ENCODE data around the gene CES3. TPM values are rescaled to one million over a fixed set of nuclear protein-coding genes. Genes with fewer than 3 reads are reported as not detected.

Gene CES3
- total RNA-seq, 1 experiment from 2014 or later: 3.7 TPM

DNA sequence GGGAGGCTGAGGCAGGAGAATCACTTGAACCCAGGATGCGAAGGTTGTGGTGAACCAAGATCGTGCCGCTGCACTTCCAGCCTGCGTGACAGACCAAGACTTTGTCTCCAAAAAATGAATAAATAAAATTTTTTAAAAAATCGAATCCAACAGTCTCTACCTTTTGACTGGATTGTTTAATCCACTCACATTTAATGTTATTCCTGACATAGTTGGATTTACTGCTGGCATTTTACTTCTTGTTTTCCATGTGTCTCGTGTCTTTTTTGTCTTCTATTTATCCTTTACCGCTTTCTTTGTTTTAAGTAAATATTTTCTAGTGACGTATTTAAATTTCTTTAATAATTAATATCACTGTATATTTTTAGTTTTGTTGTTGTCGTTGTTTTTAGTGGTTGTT lies 22.0 kb downstream of the CES3 start:
- H3K27me3 Mint-ChIP-seq (ENCODE audit: low read depth): peaks cover 9% of the 10 kb centered on the region
- H3K9me3 ChIP-seq (ENCODE audit: control insufficient read depth, low read depth, low read length): no peaks in the 10 kb centered on the region
- no peak overlapping the region for H2AFZ ChIP-seq (ENCODE audit: low read length)
- H3K79me1 ChIP-seq (ENCODE audit: insufficient read depth, low read depth, low read length, poor library complexity, severe bottlenecking): no peaks in the 10 kb centered on the region
- no peak overlapping the region for H2BK20ac ChIP-seq (ENCODE audit: low read depth, low read length, poor library complexity, severe bottlenecking)
- H4K5ac ChIP-seq (ENCODE audit: insufficient read length, low read depth, low read length): no peak overlapping the region
- TF ChIP-seq, protein P1, sequence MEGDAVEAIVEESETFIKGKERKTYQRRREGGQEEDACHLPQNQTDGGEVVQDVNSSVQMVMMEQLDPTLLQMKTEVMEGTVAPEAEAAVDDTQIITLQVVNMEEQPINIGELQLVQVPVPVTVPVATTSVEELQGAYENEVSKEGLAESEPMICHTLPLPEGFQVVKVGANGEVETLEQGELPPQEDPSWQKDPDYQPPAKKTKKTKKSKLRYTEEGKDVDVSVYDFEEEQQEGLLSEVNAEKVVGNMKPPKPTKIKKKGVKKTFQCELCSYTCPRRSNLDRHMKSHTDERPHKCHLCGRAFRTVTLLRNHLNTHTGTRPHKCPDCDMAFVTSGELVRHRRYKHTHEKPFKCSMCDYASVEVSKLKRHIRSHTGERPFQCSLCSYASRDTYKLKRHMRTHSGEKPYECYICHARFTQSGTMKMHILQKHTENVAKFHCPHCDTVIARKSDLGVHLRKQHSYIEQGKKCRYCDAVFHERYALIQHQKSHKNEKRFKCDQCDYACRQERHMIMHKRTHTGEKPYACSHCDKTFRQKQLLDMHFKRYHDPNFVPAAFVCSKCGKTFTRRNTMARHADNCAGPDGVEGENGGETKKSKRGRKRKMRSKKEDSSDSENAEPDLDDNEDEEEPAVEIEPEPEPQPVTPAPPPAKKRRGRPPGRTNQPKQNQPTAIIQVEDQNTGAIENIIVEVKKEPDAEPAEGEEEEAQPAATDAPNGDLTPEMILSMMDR (conservative IDR thresholded peaks at IDR 0.05): no peak
- H3K4ac ChIP-seq (ENCODE audit: low read depth, low read length): no peak overlapping the region
- no peaks in the 10 kb centered on the region for H3K9me3 Mint-ChIP-seq
- H3K4me3 Mint-ChIP-seq: no peak overlapping the region
- H4K8ac ChIP-seq (replicated peaks; ENCODE audit: insufficient read length, low read depth, low read length): no peak overlapping the region
- H2BK120ac ChIP-seq (ENCODE audit: low read depth, low read length, poor library complexity, severe bottlenecking): no peak overlapping the region
- H3K23me2 ChIP-seq (ENCODE audit: insufficient read length, low read depth, low read length, poor library complexity, severe bottlenecking): no peaks in the 10 kb centered on the region
- H2BK12ac ChIP-seq (ENCODE audit: insufficient read length, low read depth, low read length): no peak overlapping the region
- H3K4me1 Mint-ChIP-seq: no peaks in the 10 kb centered on the region
- WGBS (ENCODE audit: extremely low coverage, insufficient read length, low lambda C conversion rate): no CpG with 5 or more reads among the region's 9 CpGs
- no peak overlapping the region for H3K23ac ChIP-seq (ENCODE audit: insufficient read length, low read depth, low read length)
- no peaks in the 10 kb centered on the region for H3K36me3 Mint-ChIP-seq (ENCODE audit: insufficient read depth in 1 of 3, low read depth in 3 of 3)
- H3K27ac Mint-ChIP-seq: no peak overlapping the region
- no peak overlapping the region for H3K18ac ChIP-seq (ENCODE audit: insufficient read length, low read depth, low read length)
- no peak overlapping the region for H3K56ac ChIP-seq (ENCODE audit: insufficient read length, low read depth, low read length)
- H4K91ac ChIP-seq (ENCODE audit: insufficient read length, low read depth, low read length): no peak overlapping the region
- H3K27me3 ChIP-seq (ENCODE audit: insufficient read depth, low read length): no peaks in the 10 kb centered on the region
- H2AK5ac ChIP-seq (ENCODE audit: insufficient read length, low read length): no peak overlapping the region
- H3K14ac ChIP-seq (ENCODE audit: insufficient read depth, low read length): no peak overlapping the region
- no peak overlapping the region for H2BK5ac ChIP-seq (ENCODE audit: insufficient read length, low read length)
- no peaks in the 10 kb centered on the region for H3K79me2 ChIP-seq (ENCODE audit: insufficient read depth, low read length)
- H4K20me1 ChIP-seq (ENCODE audit: control insufficient read depth, insufficient read depth, insufficient read length): no peaks in the 10 kb centered on the region
- H3K4me1 ChIP-seq (ENCODE audit: insufficient read depth, low read length): no peaks in the 10 kb centered on the region
- no peak for DNase-seq
- no peak overlapping the region for H3K27ac ChIP-seq (ENCODE audit: insufficient read length, low read depth, low read length)
- no peak overlapping the region for H3T11ph ChIP-seq (ENCODE audit: low read length)
- no peak overlapping the region for H3K9ac ChIP-seq (ENCODE audit: extremely low read depth, insufficient read length, low read length)
- H3K4me2 ChIP-seq (ENCODE audit: insufficient read depth, insufficient read length, low read length): no peak overlapping the region
- H2BK15ac ChIP-seq (ENCODE audit: low read depth, low read length): no peak overlapping the region

Data from H9 (cell line).